A673 (cell line): ENCODE measurements around the gene MTHFD1L. TPM values are rescaled to one million over a fixed set of nuclear protein-coding genes. Genes with fewer than 3 reads are reported as not detected.

ENCODE experiments used
- BruUV-seq: library from RNA; stranded (reverse); fragments of 400-500 nt; replicated peaks from 2 replicates; lab custom pipeline; 2021; lab: Mats Ljungman, UMichigan
- CTCF ChIA-PET: fragments of 300-600 bp; sonication (Branson Sonifier 250); formaldehyde crosslinking; loops from one replicate; lab custom pipeline; 2022; ENCODE audit warnings: antibody characterized with exemption; lab: Charles Lee
- POLR2A ChIA-PET: fragments of 300-600 bp; sonication (Branson Sonifier 250); formaldehyde crosslinking; loops from one replicate; lab custom pipeline; 2022; ENCODE audit warnings: antibody characterized with exemption; ENCODE audit not compliant: low non-redundant PET; lab: Charles Lee
- DNase-seq: peaks from one replicate; pipeline ENCODE4 v3.0.0-alpha.2; 2015; ENCODE audit warnings: low spot score
- H3K27ac ChIP-seq: fragments of 200-600 bp; sonication (generic); 2 replicates; pipeline ENCODE4 v1.5.1; 2016; ENCODE audit warnings: mixed run types, low read depth, mild to moderate bottlenecking, mixed read lengths, antibody characterized with exemption, low read length; ENCODE audit not compliant: poor library complexity, severe bottlenecking
- H3K27me3 ChIP-seq: fragments of 200-600 bp; sonication (generic); replicated peaks from 2 replicates; pipeline ENCODE4 v1.6.1; 2017; ENCODE audit warnings: mixed run types, low read depth, mild to moderate bottlenecking, mixed read lengths, antibody characterized with exemption, low read length; ENCODE audit not compliant: insufficient read depth, poor library complexity
- H3K36me3 ChIP-seq: fragments of 200-600 bp; sonication (generic); 2 replicates; pipeline ENCODE4 v1.6.1; 2016; ENCODE audit warnings: mixed run types, mild to moderate bottlenecking, mixed read lengths, antibody characterized with exemption, low read length; ENCODE audit not compliant: insufficient read depth, poor library complexity, severe bottlenecking
- H3K4me1 ChIP-seq: fragments of 200-600 bp; sonication (generic); 2 replicates; pipeline ENCODE4 v1.6.1; 2017; ENCODE audit warnings: mixed run types, mild to moderate bottlenecking, mixed read lengths, antibody characterized with exemption, low read length; ENCODE audit not compliant: insufficient read depth, poor library complexity, severe bottlenecking
- H3K4me3 ChIP-seq: fragments of 200-600 bp; sonication (generic); 2 replicates; pipeline ENCODE4 v1.5.1; 2016; ENCODE audit warnings: low read depth, mixed run types, mild to moderate bottlenecking, mixed read lengths, low read length; ENCODE audit not compliant: poor library complexity, severe bottlenecking
- H3K9me3 ChIP-seq: fragments of 200-600 bp; sonication (generic); 2 replicates; pipeline ENCODE4 v1.6.1; 2016; ENCODE audit warnings: mixed run types, low read depth, mild to moderate bottlenecking, mixed read lengths, antibody characterized with exemption, low read length; ENCODE audit not compliant: poor library complexity, severe bottlenecking
- EZH2 ChIP-seq: fragments of 200-600 bp; sonication (generic); IDR thresholded peaks from 2 replicates; pipeline ENCODE4 v1.6.1; 2017; ENCODE audit warnings: borderline replicate concordance, low read depth, mild to moderate bottlenecking, mixed read lengths, antibody characterized with exemption, low read length; ENCODE audit not compliant: poor library complexity, severe bottlenecking
- intact Hi-C: fragments of 100-400 bp; cut with micrococcal nuclease; formaldehyde crosslinking; loops from one replicate; pipeline ENCODE4 v1.10.0; 2022; ENCODE audit not compliant: unreplicated experiment
- total RNA-seq: library from RNA; stranded (reverse); gene quantifications from 2 replicates; pipeline ENCODE4 v1.2.3, GENCODE V29; 2021
- TF ChIP-seq, protein P1 (sequence below): fragments of 300-800, 200-600 bp; sonication (generic); conservative IDR thresholded peaks from 2 replicates; pipeline ENCODE4 v1.5.1; 2017; ENCODE audit warnings: low read depth, mild to moderate bottlenecking, antibody characterized with exemption, low read length, moderate library complexity, mixed read lengths

MTHFD1L gene
- total RNA-seq, 1 experiment from 2014 or later: 78.7 TPM

- Histone ChIP-seq H3K36me3 (peaks cover 13% of the 10 kb centered on the region), H3K4me1 (no peaks in the 10 kb centered on the region), H3K4me3 (no peak overlapping the region), H3K9me3 (no peaks in the 10 kb centered on the region), H3K27me3 (no peaks in the 10 kb centered on the region), H3K27ac (no peak overlapping the region)
- ChIA-PET CTCF (no interaction called here), POLR2A (no interaction called here)
- DNase-seq: no peak
- TF ChIP-seq, protein P1, sequence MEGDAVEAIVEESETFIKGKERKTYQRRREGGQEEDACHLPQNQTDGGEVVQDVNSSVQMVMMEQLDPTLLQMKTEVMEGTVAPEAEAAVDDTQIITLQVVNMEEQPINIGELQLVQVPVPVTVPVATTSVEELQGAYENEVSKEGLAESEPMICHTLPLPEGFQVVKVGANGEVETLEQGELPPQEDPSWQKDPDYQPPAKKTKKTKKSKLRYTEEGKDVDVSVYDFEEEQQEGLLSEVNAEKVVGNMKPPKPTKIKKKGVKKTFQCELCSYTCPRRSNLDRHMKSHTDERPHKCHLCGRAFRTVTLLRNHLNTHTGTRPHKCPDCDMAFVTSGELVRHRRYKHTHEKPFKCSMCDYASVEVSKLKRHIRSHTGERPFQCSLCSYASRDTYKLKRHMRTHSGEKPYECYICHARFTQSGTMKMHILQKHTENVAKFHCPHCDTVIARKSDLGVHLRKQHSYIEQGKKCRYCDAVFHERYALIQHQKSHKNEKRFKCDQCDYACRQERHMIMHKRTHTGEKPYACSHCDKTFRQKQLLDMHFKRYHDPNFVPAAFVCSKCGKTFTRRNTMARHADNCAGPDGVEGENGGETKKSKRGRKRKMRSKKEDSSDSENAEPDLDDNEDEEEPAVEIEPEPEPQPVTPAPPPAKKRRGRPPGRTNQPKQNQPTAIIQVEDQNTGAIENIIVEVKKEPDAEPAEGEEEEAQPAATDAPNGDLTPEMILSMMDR: no peak
- BruUV-seq: no TSS peak
- intact Hi-C loops: no loop called here
These were observed 230.2 kb downstream of the MTHFD1L start for GRCh38 chr6:151095538-151096254.

DNA sequence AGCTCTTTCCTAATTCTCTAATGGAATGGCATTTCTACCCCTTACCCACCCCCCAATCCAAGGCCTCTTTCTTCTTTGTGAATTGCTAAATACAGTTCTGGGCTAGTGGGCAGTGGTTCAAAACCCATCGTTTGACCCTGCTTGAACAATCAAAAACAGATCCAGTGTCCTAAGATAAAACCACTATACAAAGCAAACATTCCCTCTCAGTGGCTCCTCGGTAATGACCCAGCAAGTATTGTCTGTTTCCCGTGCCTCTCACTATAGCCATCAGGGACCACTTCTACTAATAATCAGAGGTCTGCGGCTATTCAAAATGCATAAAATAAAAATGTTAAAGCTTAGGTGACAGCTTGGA, 230.7 kb downstream of the MTHFD1L start:
- no peaks in the 10 kb centered on the region for H3K9me3 ChIP-seq
- POLR2A ChIA-PET: no interaction called here
- H3K27me3 ChIP-seq: no peaks in the 10 kb centered on the region
- intact Hi-C loops: no loop called here
- H3K4me3 ChIP-seq: no peak overlapping the region
- H3K4me1 ChIP-seq: no peaks in the 10 kb centered on the region
- no TSS peak for BruUV-seq
- CTCF ChIA-PET: no interaction called here
- H3K27ac ChIP-seq: no peak overlapping the region
- DNase-seq: no peak
- peaks cover 13% of the 10 kb centered on the region for H3K36me3 ChIP-seq
- TF ChIP-seq, protein P1: no peak
- no peak for TF ChIP-seq EZH2

- TF ChIP-seq, protein P1: no peak
- no peak for TF ChIP-seq EZH2
- no TSS peak for BruUV-seq
- no peaks in the 10 kb centered on the region for H3K4me1 ChIP-seq
- no peak for DNase-seq
- no peaks in the 10 kb centered on the region for H3K9me3 ChIP-seq
- CTCF ChIA-PET: no interaction called here
- peaks cover 16% of the 10 kb centered on the region for H3K36me3 ChIP-seq
- no peak overlapping the region for H3K4me3 ChIP-seq
- H3K27ac ChIP-seq: no peak overlapping the region
- intact Hi-C loops: no loop called here
- POLR2A ChIA-PET: no interaction called here
- H3K27me3 ChIP-seq: no peaks in the 10 kb centered on the region
These were observed 231.4 kb downstream of the MTHFD1L start for GRCh38 chr6:151096691-151097606.
